ENCODE data around the gene EFCAB6.

Gene EFCAB6

DNA sequence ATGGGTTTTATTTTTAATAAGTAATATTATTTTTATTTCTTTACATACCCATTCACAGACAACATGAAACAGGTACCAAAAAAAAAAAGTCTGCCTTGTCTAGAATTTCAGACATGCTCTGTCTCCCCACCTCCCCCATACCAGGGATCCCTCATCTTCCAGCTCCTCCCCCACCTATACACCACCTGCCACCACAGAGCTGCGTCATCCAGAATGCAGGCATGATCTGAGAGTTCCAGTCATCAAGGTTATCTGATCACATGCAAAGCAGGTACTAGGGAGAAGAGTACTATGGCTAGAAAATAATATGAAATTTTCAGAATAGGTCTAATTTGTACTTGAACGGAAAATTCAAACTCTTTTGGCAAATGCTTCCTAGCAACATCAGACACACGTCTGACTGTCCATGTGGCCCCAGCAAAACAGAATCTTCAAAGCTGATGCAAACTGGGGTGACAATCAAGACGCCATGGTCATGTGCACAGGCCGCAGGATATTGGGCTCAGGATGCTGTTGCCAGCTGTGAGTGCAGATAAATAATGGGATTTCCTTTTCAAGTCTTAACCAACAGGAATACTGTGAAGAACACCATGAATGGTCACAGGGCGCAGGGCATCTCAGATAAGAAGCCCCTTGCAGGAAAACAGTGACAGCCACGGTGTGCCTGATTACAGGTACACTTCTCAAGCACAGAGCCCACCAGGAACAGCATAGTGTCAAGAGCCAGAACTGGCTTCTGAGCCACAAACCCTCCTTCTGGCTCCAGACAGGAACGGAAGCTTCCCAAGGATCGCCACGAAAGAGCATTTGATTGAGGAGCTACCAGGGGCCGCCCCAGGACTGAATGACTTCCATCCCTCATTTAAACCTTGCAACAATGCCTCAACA lies 169.5 kb downstream of the EFCAB6 start:
- DNase-seq (ENCODE audit: low read depth in 2 of 2), result no peak

DNA sequence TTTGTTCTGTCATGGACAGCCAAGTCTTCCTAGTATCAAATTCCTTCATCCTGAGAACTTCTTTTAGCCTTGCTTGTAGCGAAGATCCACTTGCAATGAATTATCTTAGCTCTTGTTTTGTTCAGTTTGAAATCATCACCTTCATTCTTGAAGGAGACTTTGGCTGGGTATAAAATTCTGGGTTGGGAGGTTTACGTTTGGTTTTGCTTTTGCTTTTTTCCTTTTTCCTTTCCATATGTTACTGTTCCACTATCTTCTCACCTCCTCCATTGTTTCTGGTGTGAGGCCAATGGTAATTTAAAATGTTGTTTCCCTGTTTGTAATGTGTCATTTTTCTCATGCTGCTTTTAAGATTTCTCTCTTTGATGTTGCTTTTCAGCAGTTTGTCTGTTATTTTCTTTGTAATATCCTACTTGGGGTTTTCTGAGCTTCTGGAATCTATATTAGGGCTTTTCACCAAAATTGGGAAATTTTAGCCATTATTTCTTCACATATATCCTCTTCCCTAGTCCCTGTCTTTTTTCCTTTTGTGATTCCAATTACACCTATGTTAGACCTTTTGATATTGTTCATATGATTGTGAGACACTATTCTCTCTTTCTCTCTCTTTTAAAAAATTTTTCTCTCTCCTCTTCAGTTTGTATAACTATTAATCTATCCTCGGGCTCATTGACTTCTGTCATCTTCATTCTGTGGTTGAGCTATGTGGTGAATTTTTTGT lies 172.7 kb downstream of the EFCAB6 start:
- no peak for DNase-seq (ENCODE audit: low read depth in 2 of 2)

- DNase-seq (ENCODE audit: low read depth in 2 of 2), result no peak
Measured at GRCh38 chr22:43637275-43638260, 174.5 kb downstream of the EFCAB6 start.

GRCh38 chr22:43636086-43636485 lies 176.0 kb downstream of the EFCAB6 start:
- no peak for DNase-seq (ENCODE audit: low read depth in 2 of 2)

GRCh38 chr22:43635101-43635500 lies 177.0 kb downstream of the EFCAB6 start:
- DNase-seq (ENCODE audit: low read depth in 2 of 2), result no peak

- DNase-seq (ENCODE audit: low read depth in 2 of 2), result no peak
Measured at GRCh38 chr22:43634316-43634715, 177.8 kb downstream of the EFCAB6 start.

GRCh38 chr22:43633631-43634285 lies 178.3 kb downstream of the EFCAB6 start:
- no peak for DNase-seq (ENCODE audit: low read depth in 2 of 2)

DNA sequence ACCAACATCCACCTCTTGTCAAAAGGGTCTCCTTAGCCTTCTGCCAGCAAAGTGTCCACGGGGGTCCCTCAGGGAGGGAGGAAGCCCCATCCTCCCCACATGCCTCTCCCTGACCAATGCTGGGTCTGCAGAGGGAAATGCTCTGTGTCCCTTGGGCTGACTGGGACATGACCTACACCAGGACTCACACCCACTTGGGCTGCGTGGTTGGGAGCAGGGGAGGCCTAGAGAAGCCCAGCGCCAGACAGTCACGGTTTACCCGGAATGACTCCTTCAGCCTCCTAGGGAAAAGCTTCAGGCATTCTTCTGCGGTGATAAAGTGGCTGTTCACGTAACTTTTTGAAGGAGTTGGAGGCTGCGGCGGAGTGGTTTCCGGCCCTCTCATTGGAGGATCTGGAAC lies 180.3 kb downstream of the EFCAB6 start:
- no peak for DNase-seq (ENCODE audit: low read depth in 2 of 2)

DNA sequence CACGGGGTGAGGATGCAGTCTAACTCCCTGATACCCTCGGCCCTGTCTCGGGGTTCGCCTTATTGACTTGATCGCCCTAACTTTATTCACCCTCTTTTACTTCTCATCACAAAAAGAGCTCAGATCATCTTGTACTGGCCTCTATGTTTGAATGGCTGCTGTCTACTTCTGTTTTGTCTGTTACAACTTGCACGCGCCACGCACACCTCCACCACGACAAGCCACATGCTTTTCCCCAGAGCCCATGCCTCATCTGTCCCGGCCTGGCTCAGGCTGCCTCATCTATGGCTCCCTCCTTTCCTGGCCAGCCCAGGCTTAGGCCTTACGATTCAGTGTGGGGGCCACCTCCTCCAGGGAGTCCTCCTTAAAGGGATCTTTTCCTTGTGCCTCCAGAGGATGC lies 180.9 kb downstream of the EFCAB6 start:
- DNase-seq (ENCODE audit: low read depth in 2 of 2), result no peak

DNA sequence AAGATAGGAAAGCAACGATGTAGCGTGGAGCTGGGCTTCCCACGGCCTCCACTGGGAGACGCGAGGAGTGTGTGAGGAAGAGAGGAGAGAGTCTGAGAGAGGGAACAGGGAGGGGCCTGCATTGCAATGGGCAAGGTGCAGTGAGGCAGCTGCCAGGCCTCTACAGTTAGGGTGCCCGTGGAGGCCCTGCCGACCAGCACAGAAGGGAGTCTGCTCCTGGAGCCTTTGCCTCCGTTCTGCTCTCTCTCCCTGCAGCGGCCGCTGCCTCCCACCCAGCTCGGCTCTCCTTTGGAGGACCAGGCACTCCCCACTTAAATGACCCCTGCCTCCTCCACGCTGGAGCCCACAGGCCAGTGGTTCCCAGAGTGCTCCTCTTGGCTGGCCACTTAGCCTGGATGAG lies 181.7 kb downstream of the EFCAB6 start:
- DNase-seq (ENCODE audit: low read depth in 2 of 2), result no peak

DNA sequence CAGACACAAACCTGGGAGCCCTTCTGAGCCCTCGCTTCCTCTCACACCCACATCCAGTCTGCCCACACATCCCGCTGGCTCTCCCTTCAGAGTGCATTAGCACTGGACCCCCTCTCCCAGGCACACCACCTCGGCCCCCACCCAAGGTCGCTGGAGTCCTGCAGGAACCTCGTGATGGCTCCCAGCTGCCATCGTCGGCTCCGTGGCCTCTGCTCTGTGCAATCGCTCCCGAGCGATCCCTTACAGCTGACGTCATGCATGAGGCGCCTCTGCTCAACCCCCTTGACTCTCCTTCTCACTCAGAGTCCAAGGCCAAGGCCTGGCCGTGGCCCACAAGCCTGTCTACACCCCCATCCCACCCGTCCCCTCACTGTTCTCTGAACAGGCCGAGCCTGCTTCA lies 183.9 kb downstream of the EFCAB6 start:
- no peak for DNase-seq (ENCODE audit: low read depth in 2 of 2)

- no peak for DNase-seq (ENCODE audit: low read depth in 2 of 2)
Measured at GRCh38 chr22:43627485-43628213, 184.5 kb downstream of the EFCAB6 start.

GRCh38 chr22:43625242-43625641 lies 186.9 kb downstream of the EFCAB6 start:
- no peak for DNase-seq (ENCODE audit: low read depth in 2 of 2)

DNA sequence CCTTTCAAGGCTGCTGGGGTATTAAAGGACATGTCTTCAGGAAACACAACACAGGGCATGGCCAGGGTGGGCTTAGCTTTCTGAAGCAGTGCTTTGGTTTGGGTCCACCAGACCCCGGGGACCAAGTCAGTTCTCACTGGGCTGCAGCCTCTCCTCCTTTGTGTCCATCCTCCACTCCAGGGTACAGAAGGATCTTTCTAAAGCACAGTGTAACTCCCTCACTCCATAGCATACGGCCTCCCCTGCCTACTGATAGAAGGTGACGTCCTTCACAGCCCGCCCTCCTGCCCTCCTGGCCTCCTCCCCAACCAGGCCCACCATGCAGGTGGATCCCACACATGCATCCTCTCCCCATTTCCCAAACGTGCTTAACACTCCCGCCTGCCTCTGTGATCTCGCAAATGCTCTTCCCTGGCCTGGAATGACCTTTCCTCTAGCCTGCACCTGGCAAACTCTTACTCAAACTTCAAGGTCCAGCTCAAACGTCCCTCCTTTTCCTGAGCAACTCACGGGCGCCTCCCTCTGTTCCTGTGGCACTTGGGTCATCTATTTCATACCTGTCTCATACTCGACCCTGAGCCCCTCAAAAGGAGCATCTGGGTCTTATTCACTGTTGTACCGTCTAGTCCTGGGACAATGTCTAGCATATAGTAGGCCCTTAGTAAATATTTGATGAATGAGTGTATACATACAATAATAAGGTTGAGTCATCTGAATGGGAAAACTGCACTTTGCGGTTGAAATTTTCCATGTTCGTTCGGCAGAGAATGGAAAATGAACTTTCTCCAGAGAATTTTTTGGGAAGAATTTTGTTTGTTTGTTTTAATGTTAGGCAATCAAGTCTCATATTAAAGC lies 187.7 kb downstream of the EFCAB6 start:
- no peak for DNase-seq (ENCODE audit: low read depth in 2 of 2)

- DNase-seq (ENCODE audit: low read depth in 2 of 2), result no peak
Measured at GRCh38 chr22:43622886-43623285, 189.2 kb downstream of the EFCAB6 start.

DNA sequence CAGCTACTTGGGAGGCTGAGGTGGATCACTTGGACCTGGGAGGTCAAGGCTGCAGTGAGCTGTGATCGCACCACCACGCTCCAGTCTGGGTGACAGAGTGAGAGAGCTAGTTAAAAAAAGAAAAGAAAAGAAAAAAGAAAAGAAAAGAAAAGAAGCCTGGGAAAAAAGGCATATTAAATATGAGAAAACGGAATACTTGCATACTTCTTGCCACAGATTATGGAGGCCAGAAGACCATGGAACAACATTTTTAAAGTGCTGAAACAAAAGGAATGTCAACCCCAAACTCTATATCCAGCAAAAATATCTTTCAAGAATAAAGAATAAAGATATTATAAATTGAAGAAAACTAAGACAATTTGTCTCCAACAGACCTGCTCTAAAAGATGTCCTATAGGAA lies 191.9 kb downstream of the EFCAB6 start:
- DNase-seq (ENCODE audit: low read depth in 2 of 2), result no peak

DNA sequence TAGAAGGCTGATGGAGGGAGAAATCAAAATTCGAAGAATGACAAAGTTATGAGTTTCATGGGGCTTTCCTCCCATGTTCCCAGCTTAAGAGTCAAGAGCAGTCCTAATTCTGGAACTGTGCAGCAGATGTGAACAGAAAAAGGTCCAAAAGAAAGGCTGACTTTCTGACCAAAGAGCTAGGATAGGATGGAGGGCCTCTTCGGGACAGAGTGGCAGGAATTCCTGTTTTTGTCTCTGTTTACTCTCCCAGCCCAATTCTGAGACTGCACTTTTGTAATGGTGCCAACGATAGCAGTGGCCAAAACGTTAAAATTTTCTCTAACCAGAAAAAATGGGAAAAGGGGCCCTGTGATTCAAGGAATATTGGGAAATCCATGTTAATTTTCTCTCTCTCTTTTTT lies 193.6 kb downstream of the EFCAB6 start:
- DNase-seq (ENCODE audit: low read depth in 2 of 2), result no peak

DNA sequence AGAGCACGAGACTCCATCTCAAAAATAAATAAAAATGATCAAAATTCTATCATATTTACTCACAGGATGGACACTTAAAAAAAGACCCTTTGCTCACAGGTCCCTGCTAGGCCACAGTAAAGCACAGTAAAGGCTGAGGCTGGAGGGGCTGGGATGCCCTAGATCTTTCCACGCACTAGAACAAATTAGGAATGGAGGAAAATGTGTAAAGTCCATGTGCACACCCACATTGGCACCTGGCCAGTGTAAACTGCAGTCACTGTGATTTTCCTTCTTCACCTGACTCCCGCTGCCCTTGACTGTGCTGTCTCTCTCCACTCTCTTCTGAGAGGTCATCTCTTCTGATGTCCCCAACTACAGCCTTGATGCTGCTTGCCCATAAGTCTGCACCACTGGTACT lies 195.5 kb downstream of the EFCAB6 start:
- DNase-seq (ENCODE audit: low read depth in 2 of 2), result no peak

- no peak for DNase-seq (ENCODE audit: low read depth in 2 of 2)
Measured at GRCh38 chr22:43600265-43600664, 211.8 kb downstream of the EFCAB6 start.

DNA sequence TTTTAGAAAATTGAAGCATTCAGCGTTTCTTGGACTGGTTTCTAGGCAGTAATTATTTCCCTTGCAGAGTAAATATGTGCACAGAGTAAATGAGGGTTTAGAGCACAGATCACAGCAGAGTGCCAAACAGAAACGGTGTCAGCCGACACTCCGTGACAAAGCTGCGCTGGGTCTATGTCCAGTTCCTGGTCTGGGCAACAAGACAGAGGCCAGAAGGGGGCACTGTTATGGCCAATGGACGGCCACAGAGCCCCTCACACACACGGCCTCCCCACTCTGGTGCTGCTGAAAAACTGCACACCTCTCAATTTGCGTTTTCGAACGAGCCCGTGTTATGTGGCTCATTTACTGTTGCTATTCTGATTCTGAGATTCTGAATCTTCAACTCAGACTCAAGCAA lies 219.6 kb downstream of the EFCAB6 start:
- no peak for DNase-seq (ENCODE audit: low read depth in 2 of 2)
